Heart right ventricle (tissue), 16 donors: ENCODE results near the gene MIX23. TPM values are rescaled to one million over a fixed set of nuclear protein-coding genes. Genes with fewer than 3 reads are reported as not detected.

Experiments
- ATAC-seq, 8 donors: fragments of 200-7000 bp; cut with Tn5 transposase; one replicate each; pipeline ENCODE4 v1.9.1; 2020; ENCODE audit warnings: mild to moderate bottlenecking in 8 of 8, moderate library complexity in 8 of 8, moderate number of reproducible peaks in 1 of 8
- DNase-seq, 2 donors: peaks; one replicate each; pipeline ENCODE4 v3.0.0-alpha.2; 2020
- H3K27ac ChIP-seq, 10 donors: fragments of 200-600 bp; sonication (generic) in 2 of 10; one replicate each; pipeline versions ENCODE4 v1.5.0 to v1.8.0; 2020 to 2022; ENCODE audit warnings: mild to moderate bottlenecking in 3 of 10
- H3K27me3 ChIP-seq, 7 donors: fragments of 200-600 bp; one replicate each; pipeline ENCODE4 v1.8.0; 2021 to 2022; ENCODE audit warnings: mild to moderate bottlenecking in 2 of 7
- H3K36me3 ChIP-seq, 9 donors: fragments of 200-600 bp; sonication (generic) in 1 of 9; one replicate each; pipeline versions ENCODE4 v1.5.0 to v1.8.0; 2020 to 2022; ENCODE audit warnings: mild to moderate bottlenecking in 2 of 9
- H3K4me1 ChIP-seq, 9 donors: fragments of 200-600 bp; sonication (generic) in 1 of 9; one replicate each; pipeline versions ENCODE4 v1.5.0 to v1.8.0; 2020 to 2022; ENCODE audit warnings: mild to moderate bottlenecking in 4 of 9
- H3K4me3 ChIP-seq, 10 donors: fragments of 200-600 bp; sonication (generic) in 2 of 10; one replicate each; pipeline versions ENCODE4 v1.5.0 to v1.8.0; 2020 to 2022; ENCODE audit warnings: mild to moderate bottlenecking in 7 of 10, moderate library complexity in 2 of 10
- H3K9me3 ChIP-seq, 11 donors: fragments of 200-600 bp in 10 of 11; sonication (generic) in 2 of 11; one replicate each; pipeline versions ENCODE4 v1.5.0 to v1.8.0; 2013 to 2022; ENCODE audit warnings: mild to moderate bottlenecking in 2 of 11, control low read depth in 1 of 11, moderate library complexity in 1 of 11
- WGBS, 2 donors: extraction: QIAGEN DNeasy Blood & Tissue Kit; methylation state at CpG; one replicate each; pipeline ENCODE4 v1.1.7; 2013; ENCODE audit warnings: inconsistent platforms in 1 of 2; 5-methylcytosine and 5-hydroxymethylcytosine counted together
- intact Hi-C, 10 donors: fragments of 100-400 bp; cut with DNase I; formaldehyde crosslinking; loops; one replicate each; pipeline versions ENCODE4 v1.11.1 to v1.14.2; 2022
- polyA plus RNA-seq, 2 donors: library from polyadenylated mRNA; stranded (reverse); fragments of 200-250 nt; gene quantifications; one replicate each; pipeline ENCODE4 v1.2.3, GENCODE V29; 2013
- total RNA-seq, 10 donors: library from RNA; stranded (reverse); fragmentation: NEBNext Ultra II Directional in 3 of 10; extraction: Animal tissue kit (Norgen Biotek cat#: 25700) in 3 of 10; gene quantifications; one replicate each; pipeline versions ENCODE4 v1.2.1 to v1.2.4, GENCODE V29; 2021 to 2023
- TF ChIP-seq, protein P1 (sequence below), 9 donors: fragments of 200-600 bp; sonication (generic) in 2 of 9; IDR thresholded peaks; one replicate each; pipeline versions ENCODE4 v1.5.0 to v1.8.0; 2021 to 2022; ENCODE audit warnings: antibody characterized with exemption in 9 of 9, mild to moderate bottlenecking in 5 of 9, moderate library complexity in 1 of 9
- donor health status: Arrhythmogenic right ventricular cardiomyopathy.
- donor health status: ischemic (EF 13 %, LVEDD 7.1; RV severe dilation, severe dysfunction).
- donor health status: healthy with polysubstance abuse.
- donor health status: DM: no; HTN: yes; CAD: no.
- donor health status: DM: no; HTN: no; CAD: no.
- donor health status: ischemic (EF 25% LVEDD 6.9; RV normal size, moderate dysfunction).
- donor health status: ischemic (EF 25% LVEDD 5.7; RV mildly dilated, moderate dysfunction).
- donor health status: healthy.
- donor health status: DM: yes; HTN: yes; CAD: no.
- donor health status: Ischemic cardiomyopathy.
- donor health status: ischemic (EF 35%, LVEDD 5.7; RV mildly dilated, moderate dysfunction).
- donor health status: nonischemic (EF 11% LVEDD 7.7; RV severe dilation, severe dysfunction).
- donor health status: DM: yes; HTN: yes; CAD: no.
- donor health status: PGD.
- donor health status: ischemic (EF 29% LVEDD 5.4; RV normal size, mild dysfunction).
- donor health status: nonischemic (EF 23%, LVEDD 6.1; RV moderate dilation, normal function).

Gene MIX23
- total and polyA plus RNA-seq, 12 donors = 23.8 to 58.4 (median 30.1) TPM

DNA sequence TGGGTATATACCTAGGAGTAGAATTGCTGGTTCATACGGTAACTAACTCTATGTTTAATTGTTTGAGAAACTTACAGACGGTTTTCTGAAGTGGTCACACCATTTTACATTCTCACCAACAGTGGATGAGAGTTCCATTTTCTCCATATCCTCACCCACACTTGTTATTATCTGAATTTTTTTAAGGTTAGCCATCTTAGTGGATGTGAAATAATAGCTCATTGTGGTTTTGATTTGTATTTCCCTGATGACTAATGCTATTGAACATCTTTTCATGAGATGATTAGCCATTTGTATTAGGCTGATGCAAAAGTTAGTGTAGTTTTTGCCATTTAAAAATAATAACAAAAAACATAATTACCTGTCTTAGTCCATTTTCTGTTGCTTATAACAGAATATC is 39.4 kb downstream of the MIX23 start:
- 58 to 71% methylated on average over 2 of the region's 2 CpGs for WGBS, 2 donors
- peaks cover 0 to 9% (median 0%) of the 10 kb centered on the region in 9 donors for H3K36me3 ChIP-seq
- no peaks in the 10 kb centered on the region for H3K27me3 ChIP-seq
- H3K9me3 ChIP-seq = peaks cover 0 to 3% (median 0%) of the 10 kb centered on the region in 11 donors
- no peak overlapping the region for H3K27ac ChIP-seq
- no peaks in the 10 kb centered on the region for H3K4me1 ChIP-seq
- H3K4me3 ChIP-seq = no peak overlapping the region
- intact Hi-C loops = no loop called here
- no peak for DNase-seq
- no peak for ATAC-seq
- TF ChIP-seq, protein P1, sequence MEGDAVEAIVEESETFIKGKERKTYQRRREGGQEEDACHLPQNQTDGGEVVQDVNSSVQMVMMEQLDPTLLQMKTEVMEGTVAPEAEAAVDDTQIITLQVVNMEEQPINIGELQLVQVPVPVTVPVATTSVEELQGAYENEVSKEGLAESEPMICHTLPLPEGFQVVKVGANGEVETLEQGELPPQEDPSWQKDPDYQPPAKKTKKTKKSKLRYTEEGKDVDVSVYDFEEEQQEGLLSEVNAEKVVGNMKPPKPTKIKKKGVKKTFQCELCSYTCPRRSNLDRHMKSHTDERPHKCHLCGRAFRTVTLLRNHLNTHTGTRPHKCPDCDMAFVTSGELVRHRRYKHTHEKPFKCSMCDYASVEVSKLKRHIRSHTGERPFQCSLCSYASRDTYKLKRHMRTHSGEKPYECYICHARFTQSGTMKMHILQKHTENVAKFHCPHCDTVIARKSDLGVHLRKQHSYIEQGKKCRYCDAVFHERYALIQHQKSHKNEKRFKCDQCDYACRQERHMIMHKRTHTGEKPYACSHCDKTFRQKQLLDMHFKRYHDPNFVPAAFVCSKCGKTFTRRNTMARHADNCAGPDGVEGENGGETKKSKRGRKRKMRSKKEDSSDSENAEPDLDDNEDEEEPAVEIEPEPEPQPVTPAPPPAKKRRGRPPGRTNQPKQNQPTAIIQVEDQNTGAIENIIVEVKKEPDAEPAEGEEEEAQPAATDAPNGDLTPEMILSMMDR (IDR thresholded peaks at IDR 0.05) = no peak

DNA sequence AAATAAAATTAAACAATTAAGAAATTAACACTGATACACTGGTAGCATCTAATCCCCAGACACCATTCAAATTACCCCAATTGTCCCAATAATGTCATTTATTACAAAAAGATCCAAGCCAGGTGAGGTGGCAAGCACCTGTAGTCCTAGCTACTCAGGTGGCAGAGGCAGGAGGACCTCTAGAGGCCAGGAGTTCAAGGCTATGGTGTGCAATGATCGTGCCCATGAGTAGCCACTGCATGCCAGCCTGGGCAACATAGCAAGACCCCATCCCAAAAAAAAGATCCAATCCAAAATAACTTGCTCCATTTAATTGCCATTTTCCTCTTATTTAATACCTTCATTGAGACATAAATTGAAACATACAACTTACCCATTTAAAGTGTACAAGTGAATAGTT is 40.2 kb downstream of the MIX23 start:
- Histone ChIP-seq H3K36me3 (peaks cover 0 to 11% (median 0%) of the 10 kb centered on the region in 9 donors), H3K9me3 (peaks cover 0 to 3% (median 0%) of the 10 kb centered on the region in 11 donors), H3K4me3 (no peak overlapping the region), H3K27ac (no peak overlapping the region), H3K27me3 (no peaks in the 10 kb centered on the region), H3K4me1 (no peaks in the 10 kb centered on the region)
- ATAC-seq (no peak), DNase-seq (no peak)
- WGBS, 2 donors = 64 to 82% methylated on average over 1 of the region's 1 CpG
- intact Hi-C loops = no loop called here
- TF ChIP-seq, protein P1 (IDR thresholded peaks at IDR 0.05) = no peak

DNA sequence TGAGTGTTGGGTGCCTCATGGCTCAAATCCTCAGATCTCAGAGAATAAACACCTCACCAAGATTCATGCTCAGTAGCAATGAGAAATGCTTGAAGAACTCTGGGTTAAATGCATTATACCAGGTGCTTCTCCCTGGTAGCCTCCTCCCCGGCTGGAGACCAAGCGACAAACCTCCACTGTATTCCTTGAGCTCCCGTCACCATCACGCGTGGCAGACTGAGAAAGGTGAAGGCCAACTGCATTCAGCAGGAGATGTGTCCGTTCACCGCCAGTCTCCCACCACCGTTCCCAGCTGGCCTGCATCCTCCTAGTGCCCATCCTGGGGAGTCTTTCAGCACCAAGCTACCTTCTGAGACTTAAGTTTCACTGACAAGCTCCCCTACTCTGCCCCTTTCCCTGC is 50.5 kb downstream of the MIX23 start:
- intact Hi-C loops = no loop called here
- no peak for ATAC-seq
- no peaks in the 10 kb centered on the region for H3K4me1 ChIP-seq
- no peak overlapping the region for H3K4me3 ChIP-seq
- no peaks in the 10 kb centered on the region for H3K36me3 ChIP-seq
- WGBS, 2 donors = 89 to 92% methylated on average over 8 of the region's 8 CpGs
- peaks cover 0 to 15% (median 5%) of the 10 kb centered on the region in 7 donors for H3K27me3 ChIP-seq
- H3K9me3 ChIP-seq = no peaks in the 10 kb centered on the region
- TF ChIP-seq, protein P1 (IDR thresholded peaks at IDR 0.05) = no peak
- H3K27ac ChIP-seq = no peak overlapping the region
- no peak for DNase-seq

DNA sequence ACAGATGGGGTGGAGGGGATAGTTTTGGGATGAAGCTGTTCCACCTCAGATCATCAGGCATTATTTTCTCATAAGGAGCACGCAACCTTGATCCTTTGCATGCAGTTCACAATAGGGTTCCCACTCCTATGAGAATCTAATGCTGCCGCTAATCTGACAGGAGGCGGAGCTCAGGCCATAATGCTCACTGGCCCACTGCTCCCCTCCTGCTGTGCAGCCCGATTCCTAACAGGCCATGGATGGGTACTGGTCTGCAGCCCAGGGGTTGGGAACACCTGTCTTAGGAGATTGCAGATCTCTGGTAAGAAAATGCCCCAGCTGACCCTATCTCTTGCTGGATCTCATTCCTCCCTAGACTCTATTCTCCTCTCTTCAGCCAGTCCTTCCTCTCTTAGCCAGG is 51.1 kb downstream of the MIX23 start:
- H3K9me3 ChIP-seq = no peaks in the 10 kb centered on the region
- H3K4me3 ChIP-seq = no peak overlapping the region
- H3K27ac ChIP-seq = no peak overlapping the region
- H3K36me3 ChIP-seq = no peaks in the 10 kb centered on the region
- 64 to 73% methylated on average over 4 of the region's 4 CpGs for WGBS, 2 donors
- TF ChIP-seq, protein P1 (IDR thresholded peaks at IDR 0.05) = no peak
- DNase-seq = no peak
- intact Hi-C loops = no loop called here
- H3K4me1 ChIP-seq = no peaks in the 10 kb centered on the region
- no peak for ATAC-seq
- peaks cover 0 to 16% (median 5%) of the 10 kb centered on the region in 7 donors for H3K27me3 ChIP-seq
